Kidney (tissue), 14 donors: Measurements from ENCODE around the gene ODC1. TPM values are rescaled to one million over a fixed set of nuclear protein-coding genes. Genes with fewer than 3 reads are reported as not detected.

Experiments used
- DNase-seq, 5 donors: peaks; one replicate each; pipeline ENCODE4 v3.0.0-alpha.2; 2013 to 2020
- FAIRE-seq: peaks from 2 replicates; lab custom pipeline; 2012; peaks lifted over from hg19 to GRCh38; lab: Jason Lieb, UNC
- H3K27ac ChIP-seq, 2 donors: one replicate each; pipeline ENCODE4 v1.7.0; 2013; ENCODE audit warnings: low read depth in 2 of 2, low read length in 2 of 2, inconsistent platforms in 1 of 2
- H3K27me3 ChIP-seq: one replicate; pipeline ENCODE4 v1.7.1; 2013; ENCODE audit warnings: low read length, inconsistent platforms; ENCODE audit not compliant: control insufficient read depth, insufficient read depth
- H3K36me3 ChIP-seq, 3 donors: one replicate each; pipeline versions ENCODE4 v1.7.0 to v1.7.1; 2013; ENCODE audit warnings: low read length in 3 of 3, control low read depth in 1 of 3, inconsistent platforms in 1 of 3; ENCODE audit not compliant: insufficient read depth in 3 of 3, control insufficient read depth in 2 of 3
- H3K4me1 ChIP-seq, 3 donors: one replicate each; pipeline versions ENCODE4 v1.7.0 to v1.7.1; 2013; ENCODE audit warnings: low read length in 3 of 3, inconsistent platforms in 1 of 3, low read depth in 1 of 3; ENCODE audit not compliant: control insufficient read depth in 2 of 3, insufficient read depth in 2 of 3
- H3K4me3 ChIP-seq, 3 donors: one replicate each; pipeline versions ENCODE4 v1.7.0 to v1.8.1; 2013; ENCODE audit warnings: low read length in 3 of 3, control low read depth in 1 of 3, inconsistent platforms in 1 of 3
- H3K9ac ChIP-seq, 3 donors: one replicate each; pipeline versions ENCODE4 v1.7.0 to v1.7.1; 2013; ENCODE audit warnings: low read length in 3 of 3, control low read depth in 1 of 3, inconsistent platforms in 1 of 3
- H3K9me3 ChIP-seq, 3 donors: one replicate each; pipeline versions ENCODE4 v1.7.0 to v1.7.1; 2013; ENCODE audit warnings: low read length in 3 of 3, control low read depth in 1 of 3, inconsistent platforms in 1 of 3; ENCODE audit not compliant: control insufficient read depth in 2 of 3, insufficient read depth in 1 of 3
- intact Hi-C: fragments of 100-400 bp; cut with DNase I; formaldehyde crosslinking; loops from one replicate; pipeline ENCODE4 v1.11.1; 2022
- polyA plus RNA-seq: library from polyadenylated mRNA; stranded (reverse); fragments of 350-450 nt; fragmentation: Illumina TruSeq; extraction: RNeasy Lipid Tissue Mini Kit (QIAGEN cat#74804); gene quantifications from one replicate; pipeline ENCODE4 v1.2.3, GENCODE V29; 2014; ENCODE audit warnings: low read depth, low replicate concordance; ENCODE audit not compliant: insufficient read depth
- total RNA-seq: library from RNA; stranded (reverse); fragmentation: NEBNext Ultra II Directional; extraction: Animal tissue kit (Norgen Biotek cat#: 25700); gene quantifications from one replicate; pipeline ENCODE4 v1.2.1, GENCODE V29; 2021
- TF ChIP-seq, protein P1 (sequence below): IDR thresholded peaks from 3 replicates; pipeline ENCODE4 v1.5.1; 2012; ENCODE audit warnings: mild to moderate bottlenecking, moderate library complexity, borderline replicate concordance; ENCODE audit not compliant: insufficient read depth; ENCODE audit errors: extremely low read depth
- donor health status: control.
- donor health status: control.
- donor health status: control.
- donor health status: control.
- donor health status: control.
- donor health status: DM: yes; HTN: yes; CAD: no.
- donor health status: Normal renal cell carcinoma (clear cell type).

ODC1 gene
- total and polyA plus RNA-seq, 2 donors from 2014 or later: 94.4 to 97.5 TPM

DNA sequence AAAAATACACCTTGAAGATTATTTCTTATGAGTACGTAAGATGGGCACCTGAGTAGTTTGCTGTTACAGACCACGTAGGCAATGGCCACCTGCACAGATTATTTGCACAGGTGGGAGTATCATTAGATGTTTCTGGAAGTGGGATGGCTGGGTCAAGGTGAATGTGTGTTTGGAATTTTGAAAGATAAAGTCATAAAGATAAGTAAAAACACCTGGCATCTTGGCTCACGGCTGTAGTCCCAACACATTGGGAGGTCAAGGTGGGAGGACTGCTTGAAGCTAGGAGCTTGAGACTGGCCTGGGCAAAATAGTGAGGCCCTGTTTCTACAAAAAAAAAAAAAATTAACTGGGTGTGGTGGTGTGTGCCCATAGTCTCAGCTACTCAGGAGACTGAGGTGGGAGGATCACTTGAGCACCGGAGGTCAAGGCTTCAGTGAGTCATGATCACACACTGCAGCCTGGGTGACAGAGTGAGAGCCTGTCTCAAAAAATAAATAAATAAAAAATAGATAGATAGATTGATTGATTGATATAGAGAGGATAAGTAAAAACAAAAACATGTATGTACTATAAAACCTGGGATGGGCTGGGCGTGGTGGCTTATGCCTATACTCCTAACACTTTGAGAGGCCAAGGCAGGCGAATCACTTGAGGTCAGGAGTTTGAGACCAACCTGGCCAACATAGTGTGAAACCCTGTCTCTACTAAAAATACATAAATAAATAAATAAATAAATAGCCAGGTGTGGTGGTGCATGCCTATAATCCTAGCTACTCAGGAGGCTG lies 30.4 kb downstream of the ODC1 start:
- Histone ChIP-seq H3K27ac (no peak overlapping the region), H3K9ac (no peak overlapping the region), H3K4me3 (no peak overlapping the region), H3K27me3 (no peaks in the 10 kb centered on the region), H3K36me3 (peaks cover 0 to 13% (median 12%) of the 10 kb centered on the region in 3 donors), H3K4me1 (peaks cover 0 to 10% (median 9%) of the 10 kb centered on the region in 3 donors), H3K9me3 (no peaks in the 10 kb centered on the region)
- DNase-seq (no peak), FAIRE-seq (no peak)
- TF ChIP-seq, protein P1, sequence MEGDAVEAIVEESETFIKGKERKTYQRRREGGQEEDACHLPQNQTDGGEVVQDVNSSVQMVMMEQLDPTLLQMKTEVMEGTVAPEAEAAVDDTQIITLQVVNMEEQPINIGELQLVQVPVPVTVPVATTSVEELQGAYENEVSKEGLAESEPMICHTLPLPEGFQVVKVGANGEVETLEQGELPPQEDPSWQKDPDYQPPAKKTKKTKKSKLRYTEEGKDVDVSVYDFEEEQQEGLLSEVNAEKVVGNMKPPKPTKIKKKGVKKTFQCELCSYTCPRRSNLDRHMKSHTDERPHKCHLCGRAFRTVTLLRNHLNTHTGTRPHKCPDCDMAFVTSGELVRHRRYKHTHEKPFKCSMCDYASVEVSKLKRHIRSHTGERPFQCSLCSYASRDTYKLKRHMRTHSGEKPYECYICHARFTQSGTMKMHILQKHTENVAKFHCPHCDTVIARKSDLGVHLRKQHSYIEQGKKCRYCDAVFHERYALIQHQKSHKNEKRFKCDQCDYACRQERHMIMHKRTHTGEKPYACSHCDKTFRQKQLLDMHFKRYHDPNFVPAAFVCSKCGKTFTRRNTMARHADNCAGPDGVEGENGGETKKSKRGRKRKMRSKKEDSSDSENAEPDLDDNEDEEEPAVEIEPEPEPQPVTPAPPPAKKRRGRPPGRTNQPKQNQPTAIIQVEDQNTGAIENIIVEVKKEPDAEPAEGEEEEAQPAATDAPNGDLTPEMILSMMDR: no peak
- intact Hi-C loops: no loop called here

DNA sequence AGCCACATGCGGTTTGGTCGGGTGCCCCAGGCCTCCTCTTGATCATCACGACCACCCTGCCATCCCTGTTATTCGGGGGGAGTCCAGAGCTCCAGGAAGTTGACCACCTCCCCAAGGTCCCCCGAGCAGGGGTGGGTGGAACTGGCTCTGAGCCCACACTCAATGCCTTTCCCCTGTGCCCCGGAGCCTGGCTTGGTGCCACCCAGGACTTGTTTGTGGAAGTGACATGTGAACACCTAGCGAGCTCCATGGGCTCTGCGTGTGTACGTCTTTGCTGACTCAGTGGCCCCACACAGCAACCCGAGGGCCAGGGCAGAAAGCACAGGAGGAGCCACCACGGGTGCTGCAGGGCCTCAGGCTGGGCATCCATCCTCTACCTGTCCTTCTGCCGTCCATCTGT lies 32.5 kb downstream of the ODC1 start:
- DNase-seq (no peak), FAIRE-seq (no peak)
- peaks cover 0 to 10% (median 9%) of the 10 kb centered on the region in 3 donors for H3K4me1 ChIP-seq
- H3K9me3 ChIP-seq: no peaks in the 10 kb centered on the region
- no peak overlapping the region for H3K4me3 ChIP-seq
- no peaks in the 10 kb centered on the region for H3K27me3 ChIP-seq
- intact Hi-C loops: no loop called here
- TF ChIP-seq, protein P1: no peak
- H3K9ac ChIP-seq: no peak overlapping the region
- peaks cover 0 to 3% (median 2%) of the 10 kb centered on the region in 3 donors for H3K36me3 ChIP-seq
- no peak overlapping the region for H3K27ac ChIP-seq

DNA sequence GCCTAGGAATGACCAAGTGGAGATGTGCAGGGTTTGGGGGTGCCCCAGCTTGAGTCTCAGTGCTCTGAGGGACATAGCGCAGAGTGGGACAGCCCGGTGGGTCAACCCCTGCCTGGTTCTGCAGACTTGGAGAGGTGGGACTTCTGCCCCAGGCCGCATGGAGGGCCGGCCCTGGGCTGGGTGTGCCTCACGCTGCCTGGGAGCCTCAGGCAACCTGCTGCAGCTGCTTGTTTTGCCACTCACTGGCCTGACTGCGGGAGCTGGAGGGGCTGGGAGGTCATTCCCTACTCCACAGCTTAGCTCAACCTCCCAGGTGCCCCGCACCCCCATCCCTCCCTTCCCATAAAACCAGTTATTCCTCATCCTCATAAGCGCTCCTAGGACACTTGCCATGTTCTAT lies 33.1 kb downstream of the ODC1 start:
- Histone ChIP-seq H3K4me3 (no peak overlapping the region), H3K9ac (no peak overlapping the region), H3K36me3 (no peaks in the 10 kb centered on the region), H3K9me3 (no peaks in the 10 kb centered on the region), H3K27me3 (no peaks in the 10 kb centered on the region), H3K27ac (no peak overlapping the region), H3K4me1 (peaks cover 0 to 10% (median 9%) of the 10 kb centered on the region in 3 donors)
- FAIRE-seq (no peak), DNase-seq (no peak)
- TF ChIP-seq, protein P1: no peak
- intact Hi-C loops: no loop called here

DNA sequence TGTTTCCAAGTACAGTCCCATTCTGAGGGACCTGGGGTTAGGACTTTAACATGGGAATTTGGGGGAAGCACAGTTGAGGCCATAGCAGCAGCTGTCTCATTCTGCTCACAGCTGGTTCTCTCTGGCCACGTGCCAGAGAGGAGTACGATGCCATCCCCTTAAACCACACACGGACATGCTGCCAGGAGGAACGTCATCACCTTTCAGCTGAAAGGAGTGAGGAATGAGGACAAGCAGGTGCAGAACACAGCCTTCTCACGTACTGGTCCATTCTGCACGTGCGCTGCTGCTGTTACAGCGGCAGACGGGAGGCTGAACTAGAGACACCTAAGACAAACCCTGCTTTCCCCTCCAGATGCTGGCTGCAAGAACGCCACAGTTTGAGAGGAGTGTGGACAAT lies 33.5 kb downstream of the ODC1 start:
- H3K4me3 ChIP-seq: no peak overlapping the region
- H3K9ac ChIP-seq: no peak overlapping the region
- H3K9me3 ChIP-seq: no peaks in the 10 kb centered on the region
- TF ChIP-seq, protein P1: no peak
- FAIRE-seq: no peak
- peaks cover 0 to 10% (median 9%) of the 10 kb centered on the region in 3 donors for H3K4me1 ChIP-seq
- no peak overlapping the region for H3K27ac ChIP-seq
- DNase-seq: no peak
- no peaks in the 10 kb centered on the region for H3K36me3 ChIP-seq
- no peaks in the 10 kb centered on the region for H3K27me3 ChIP-seq
- intact Hi-C loops: no loop called here
